Calu3 (cell line): ENCODE data around the gene MAD1L1. TPM values are rescaled to one million over a fixed set of nuclear protein-coding genes. Genes with fewer than 3 reads are reported as not detected.

Experiments
- BruUV-seq: library from RNA; stranded (reverse); fragments of 400-500 nt; replicated peaks from 2 replicates; lab custom pipeline; 2021; lab: Mats Ljungman, UMichigan
- CTCF ChIA-PET: fragments of 300-600 bp; sonication (Branson Sonifier 250); formaldehyde crosslinking; loops from one replicate; lab custom pipeline; 2022; ENCODE audit warnings: antibody characterized with exemption; lab: Charles Lee
- DNase-seq: peaks from one replicate; pipeline ENCODE4 v3.0.0; 2022
- H3K27ac Mint-ChIP-seq: one replicate; pipeline ENCODE4 v1.8.0; 2022; ENCODE audit warnings: mixed read lengths; ENCODE audit not compliant: unreplicated experiment
- H3K27me3 Mint-ChIP-seq: one replicate; pipeline ENCODE4 v1.8.0; 2022; ENCODE audit warnings: mixed read lengths; ENCODE audit not compliant: unreplicated experiment
- H3K36me3 Mint-ChIP-seq: one replicate; pipeline ENCODE4 v1.8.0; 2022; ENCODE audit warnings: mild to moderate bottlenecking, moderate library complexity, mixed read lengths; ENCODE audit not compliant: insufficient read depth, unreplicated experiment
- H3K4me1 Mint-ChIP-seq: one replicate; pipeline ENCODE4 v1.8.0; 2022; ENCODE audit warnings: mild to moderate bottlenecking, low read depth, mixed read lengths; ENCODE audit not compliant: unreplicated experiment
- H3K4me3 Mint-ChIP-seq: one replicate; pipeline ENCODE4 v1.8.0; 2022; ENCODE audit warnings: mild to moderate bottlenecking, low read depth, moderate library complexity, mixed read lengths; ENCODE audit not compliant: unreplicated experiment
- H3K9me3 Mint-ChIP-seq: one replicate; pipeline ENCODE4 v1.8.0; 2022; ENCODE audit warnings: low read depth, mixed read lengths; ENCODE audit not compliant: unreplicated experiment
- CTCF ChIP-seq: fragments of 200-600 bp; IDR thresholded peaks from one replicate; pipeline ENCODE4 v1.8.0; 2022; ENCODE audit warnings: antibody characterized with exemption; ENCODE audit not compliant: unreplicated experiment
- intact Hi-C: fragments of 100-400 bp; cut with micrococcal nuclease; formaldehyde crosslinking; loops from one replicate; pipeline ENCODE4 v1.10.0; 2022; ENCODE audit not compliant: unreplicated experiment
- total RNA-seq: library from RNA; stranded (reverse); gene quantifications from 2 replicates; pipeline ENCODE4 v1.2.3, GENCODE V29; 2022

MAD1L1 gene
- total RNA-seq, 1 experiment from 2014 or later, result 86.0 TPM

- intact Hi-C loops, result no loop called here
- CTCF ChIA-PET, result interaction anchor here (0.6 kb wide), 1 partner anchor 68 kb away, joined by 6 read pairs; no protein-coding TSS in a partner anchor
- Mint-ChIP-seq H3K9me3 (no peaks in the 10 kb centered on the region), H3K36me3 (peaks cover 9% of the 10 kb centered on the region), H3K27ac (no peak overlapping the region), H3K4me3 (no peak overlapping the region), H3K4me1 (no peaks in the 10 kb centered on the region), H3K27me3 (no peaks in the 10 kb centered on the region)
- DNase-seq, result no peak
- BruUV-seq, result no TSS peak
- no peak for TF ChIP-seq CTCF
These were observed 161.5 kb downstream of the MAD1L1 start for GRCh38 chr7:2071133-2071832.

- intact Hi-C loops, result no loop called here
- CTCF ChIA-PET, result interaction anchor here (0.6 to 1.2 kb wide), 2 partner anchors 69 to 139 kb away, joined by 3 to 6 read pairs; no protein-coding TSS in a partner anchor
- no peak for TF ChIP-seq CTCF
- Mint-ChIP-seq H3K36me3 (peaks cover 9% of the 10 kb centered on the region), H3K9me3 (no peaks in the 10 kb centered on the region), H3K27ac (no peak overlapping the region), H3K4me1 (no peaks in the 10 kb centered on the region), H3K27me3 (no peaks in the 10 kb centered on the region), H3K4me3 (no peak overlapping the region)
- no peak for DNase-seq
- BruUV-seq, result no TSS peak
These were observed 162.5 kb downstream of the MAD1L1 start for GRCh38 chr7:2070151-2070763.

GRCh38 chr7:2069472-2069860 is 163.3 kb downstream of the MAD1L1 start:
- H3K27ac Mint-ChIP-seq, result no peak overlapping the region
- H3K9me3 Mint-ChIP-seq, result no peaks in the 10 kb centered on the region
- H3K4me1 Mint-ChIP-seq, result no peaks in the 10 kb centered on the region
- no peaks in the 10 kb centered on the region for H3K27me3 Mint-ChIP-seq
- H3K4me3 Mint-ChIP-seq, result no peak overlapping the region
- BruUV-seq, result no TSS peak
- DNase-seq, result no peak
- intact Hi-C loops, result no loop called here
- CTCF ChIA-PET, result interaction anchor here (0.9 to 1.2 kb wide), 2 partner anchors 13 to 140 kb away, joined by 3 read pairs; no protein-coding TSS in a partner anchor
- no peak for TF ChIP-seq CTCF
- peaks cover 9% of the 10 kb centered on the region for H3K36me3 Mint-ChIP-seq

- intact Hi-C loops, result no loop called here
- CTCF ChIA-PET, result interaction anchor here (0.9 to 1.2 kb wide), 2 partner anchors 14 to 141 kb away, joined by 3 read pairs; no protein-coding TSS in a partner anchor
These were observed 163.9 kb downstream of the MAD1L1 start for GRCh38 chr7:2068693-2069471.

More at GRCh38 chr7:2068693-2069471, 163.9 kb downstream of the MAD1L1 start:
- no TSS peak for BruUV-seq
- H3K9me3 Mint-ChIP-seq, result no peaks in the 10 kb centered on the region
- no peak overlapping the region for H3K27ac Mint-ChIP-seq
- no peak for DNase-seq
- TF ChIP-seq CTCF, result no peak
- H3K4me3 Mint-ChIP-seq, result no peak overlapping the region
- H3K36me3 Mint-ChIP-seq, result peaks cover 9% of the 10 kb centered on the region
- H3K27me3 Mint-ChIP-seq, result no peaks in the 10 kb centered on the region
- peaks cover 5% of the 10 kb centered on the region for H3K4me1 Mint-ChIP-seq
